OCI-LY7 (cell line): ENCODE measurements around the gene CTNNA3. TPM values are rescaled to one million over a fixed set of nuclear protein-coding genes. Genes with fewer than 3 reads are reported as not detected.

Experiments used
- BruUV-seq: library from RNA; stranded (reverse); fragments of 400-500 nt; replicated peaks from 2 replicates; lab custom pipeline; 2021; lab: Mats Ljungman, UMichigan
- CTCF ChIA-PET: fragments of 300-600 bp; sonication (Branson Sonifier 250); formaldehyde crosslinking; loops from one replicate; lab custom pipeline; 2022; ENCODE audit warnings: antibody characterized with exemption; ENCODE audit not compliant: unreplicated experiment; lab: Charles Lee
- POLR2A ChIA-PET: fragments of 300-600 bp; sonication (Branson Sonifier 250); formaldehyde crosslinking; loops from one replicate; lab custom pipeline; 2022; ENCODE audit warnings: antibody characterized with exemption; lab: Charles Lee
- DNase-seq: peaks from one replicate; pipeline ENCODE4 v3.0.0-alpha.2; 2015; ENCODE audit warnings: low spot score
- H2AFZ ChIP-seq: fragments of 200-600 bp; sonication (generic), shearing (Covaris generic); 2 replicates; pipeline ENCODE4 v1.6.1; 2014; ENCODE audit warnings: mild to moderate bottlenecking, antibody characterized with exemption, low read length, moderate library complexity
- H3K27ac ChIP-seq: fragments of 200-600 bp; sonication (generic); 2 replicates; pipeline ENCODE4 v1.5.1; 2014; ENCODE audit warnings: mixed run types, low read depth, mild to moderate bottlenecking, moderate library complexity, low read length, inconsistent platforms; ENCODE audit not compliant: poor library complexity, severe bottlenecking
- H3K36me3 ChIP-seq: fragments of 200-600 bp; sonication (generic); 2 replicates; pipeline ENCODE4 v1.6.1; 2014; ENCODE audit warnings: mild to moderate bottlenecking, antibody characterized with exemption, low read length, moderate library complexity, mixed read lengths; ENCODE audit not compliant: insufficient read depth
- H3K4me1 ChIP-seq: fragments of 200-600 bp; sonication (generic); 2 replicates; pipeline ENCODE4 v1.5.1; 2014; ENCODE audit warnings: mild to moderate bottlenecking, low read length; ENCODE audit not compliant: insufficient read depth, poor library complexity, severe bottlenecking
- H3K4me2 ChIP-seq: fragments of 200-600 bp; sonication (generic); 2 replicates; pipeline ENCODE4 v1.6.1; 2014; ENCODE audit warnings: mild to moderate bottlenecking, low read length
- H3K4me3 ChIP-seq: fragments of 200-600 bp; sonication (generic); 2 replicates; pipeline ENCODE4 v1.5.1; 2014; ENCODE audit warnings: mild to moderate bottlenecking, low read depth, low read length; ENCODE audit not compliant: poor library complexity, severe bottlenecking
- H3K79me2 ChIP-seq: fragments of 200-600 bp; sonication (generic); 2 replicates; pipeline ENCODE4 v1.6.1; 2016; ENCODE audit warnings: low read depth, mild to moderate bottlenecking, low read length, moderate library complexity, mixed read lengths; ENCODE audit not compliant: insufficient read depth
- H3K9me2 ChIP-seq: fragments of 200-600 bp; sonication (generic); 2 replicates; pipeline ENCODE4 v1.6.1; 2016; ENCODE audit warnings: mild to moderate bottlenecking, low read length, mixed read lengths; ENCODE audit not compliant: insufficient read depth
- H3K9me3 ChIP-seq: fragments of 200-600 bp; sonication (generic); 2 replicates; pipeline ENCODE4 v1.6.1; 2014; ENCODE audit warnings: mild to moderate bottlenecking, mixed run types, low read length, mixed read lengths
- H4K20me1 ChIP-seq: fragments of 200-600 bp; sonication (generic); 2 replicates; pipeline ENCODE4 v1.6.1; 2014; ENCODE audit warnings: mild to moderate bottlenecking, antibody characterized with exemption, low read length, moderate library complexity, mixed read lengths; ENCODE audit not compliant: insufficient read depth
- CTCF ChIP-seq: fragments of 200-600 bp; sonication (generic); conservative IDR thresholded peaks from 2 replicates; pipeline ENCODE4 v1.5.1; 2014; ENCODE audit warnings: mild to moderate bottlenecking, antibody characterized with exemption, low read length, moderate library complexity, mixed read lengths
- EZH2phosphoT487 ChIP-seq: fragments of 200-600 bp; sonication (generic); IDR thresholded peaks from 2 replicates; pipeline ENCODE4 v1.6.1; 2018; ENCODE audit warnings: low read depth, borderline replicate concordance, mild to moderate bottlenecking, mixed run types, antibody characterized with exemption, low read length, moderate library complexity, mixed read lengths
- intact Hi-C: fragments of 100-400 bp; cut with micrococcal nuclease; formaldehyde crosslinking; loops from one replicate; pipeline ENCODE4 v1.10.0; 2022; ENCODE audit not compliant: unreplicated experiment
- total RNA-seq, 2 experiments: library from RNA; depleted of rRNA in 1 of 2; stranded (reverse); fragments of >200 nt in 1 of 2; shearing (Covaris generic) in 1 of 2; gene quantifications; 2 replicates each; pipeline ENCODE4 v1.2.3, GENCODE V29; 2014 to 2022

Gene CTNNA3
- total RNA-seq, 2 experiments from 2014 or later = not detected

- TF ChIP-seq EZH2phosphoT487 (no peak), CTCF (no peak)
- no TSS peak for BruUV-seq
- Histone ChIP-seq H3K9me2 (no peaks in the 10 kb centered on the region), H4K20me1 (no peaks in the 10 kb centered on the region), H3K9me3 (no peaks in the 10 kb centered on the region), H3K36me3 (no peaks in the 10 kb centered on the region), H3K79me2 (no peaks in the 10 kb centered on the region), H2AFZ (no peak overlapping the region), H3K4me1 (no peaks in the 10 kb centered on the region), H3K4me2 (no peak overlapping the region), H3K27ac (no peak overlapping the region), H3K4me3 (no peak overlapping the region)
- intact Hi-C loops = no loop called here
- ChIA-PET CTCF (no interaction called here), POLR2A (interaction anchor here (1.4 kb wide), 1 partner anchor 17 kb away, joined by 5 read pairs; no protein-coding TSS in a partner anchor)
- DNase-seq = no peak
These were observed 915.2 kb downstream of the CTNNA3 start for GRCh38 chr10:66780796-66781195.

GRCh38 chr10:66778351-66778750, 917.6 kb downstream of the CTNNA3 start:
- H3K79me2 ChIP-seq = no peaks in the 10 kb centered on the region
- ChIA-PET CTCF (no interaction called here), POLR2A (no interaction called here)
- H4K20me1 ChIP-seq = no peaks in the 10 kb centered on the region
- no peaks in the 10 kb centered on the region for H3K9me3 ChIP-seq
- DNase-seq = no peak
- no peak overlapping the region for H2AFZ ChIP-seq
- H3K27ac ChIP-seq = no peak overlapping the region
- no peak for TF ChIP-seq EZH2phosphoT487
- no peak for TF ChIP-seq CTCF
- BruUV-seq = no TSS peak
- H3K4me2 ChIP-seq = no peak overlapping the region
- intact Hi-C loops = no loop called here
- H3K4me1 ChIP-seq = no peaks in the 10 kb centered on the region
- no peaks in the 10 kb centered on the region for H3K36me3 ChIP-seq
- no peaks in the 10 kb centered on the region for H3K9me2 ChIP-seq
- H3K4me3 ChIP-seq = no peak overlapping the region

- POLR2A ChIA-PET = interaction anchor here (0.6 kb wide), 1 partner anchor 66 kb away, joined by 4 read pairs; no protein-coding TSS in a partner anchor
- intact Hi-C loops = no loop called here
- Histone ChIP-seq H4K20me1 (no peaks in the 10 kb centered on the region), H2AFZ (no peak overlapping the region), H3K4me2 (no peak overlapping the region), H3K4me3 (no peak overlapping the region), H3K79me2 (no peaks in the 10 kb centered on the region), H3K9me2 (no peaks in the 10 kb centered on the region), H3K4me1 (no peaks in the 10 kb centered on the region), H3K36me3 (no peaks in the 10 kb centered on the region), H3K9me3 (no peaks in the 10 kb centered on the region), H3K27ac (no peak overlapping the region)
- no peak for DNase-seq
- TF ChIP-seq CTCF = no peak
- CTCF ChIA-PET = no interaction called here
- BruUV-seq = no TSS peak
These were observed 918.3 kb downstream of the CTNNA3 start for GRCh38 chr10:66777665-66778064.
